HG02678 (cell line): ENCODE data around the gene INPP5D.
"Not testable (repeated sequence)": the region's sequence is repeated elsewhere in the genome, so short reads cannot be mapped to it uniquely, and the experiment has no call there.

ENCODE experiments used
- ATAC-seq: cut with Tn5 transposase; IDR thresholded peaks from one replicate; pipeline ENCODE4 v1.9.1; 2021; ENCODE audit warnings: mild to moderate bottlenecking, moderate library complexity; ENCODE audit not compliant: unreplicated experiment

INPP5D gene

DNA sequence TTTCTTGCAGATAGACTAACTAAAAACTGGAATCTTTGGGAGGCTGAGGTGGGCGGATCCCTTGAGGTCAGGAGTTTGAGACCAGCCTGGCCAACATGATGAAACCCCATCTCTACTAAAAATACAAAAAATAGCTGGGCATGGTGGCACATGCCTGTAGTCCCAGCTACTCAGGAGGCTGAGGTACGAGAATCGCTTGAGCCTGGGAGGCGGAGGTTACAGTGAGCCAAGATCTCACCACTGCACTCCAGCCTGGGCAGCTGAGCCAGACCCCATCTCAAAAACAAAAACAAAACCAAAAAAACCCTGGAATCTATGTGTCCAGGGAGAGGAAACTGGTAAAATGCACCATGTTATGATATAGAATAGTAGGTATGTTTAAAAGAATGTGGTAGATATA lies 7.6 kb upstream of the INPP5D start:
- not testable (repeated sequence) for ATAC-seq

DNA sequence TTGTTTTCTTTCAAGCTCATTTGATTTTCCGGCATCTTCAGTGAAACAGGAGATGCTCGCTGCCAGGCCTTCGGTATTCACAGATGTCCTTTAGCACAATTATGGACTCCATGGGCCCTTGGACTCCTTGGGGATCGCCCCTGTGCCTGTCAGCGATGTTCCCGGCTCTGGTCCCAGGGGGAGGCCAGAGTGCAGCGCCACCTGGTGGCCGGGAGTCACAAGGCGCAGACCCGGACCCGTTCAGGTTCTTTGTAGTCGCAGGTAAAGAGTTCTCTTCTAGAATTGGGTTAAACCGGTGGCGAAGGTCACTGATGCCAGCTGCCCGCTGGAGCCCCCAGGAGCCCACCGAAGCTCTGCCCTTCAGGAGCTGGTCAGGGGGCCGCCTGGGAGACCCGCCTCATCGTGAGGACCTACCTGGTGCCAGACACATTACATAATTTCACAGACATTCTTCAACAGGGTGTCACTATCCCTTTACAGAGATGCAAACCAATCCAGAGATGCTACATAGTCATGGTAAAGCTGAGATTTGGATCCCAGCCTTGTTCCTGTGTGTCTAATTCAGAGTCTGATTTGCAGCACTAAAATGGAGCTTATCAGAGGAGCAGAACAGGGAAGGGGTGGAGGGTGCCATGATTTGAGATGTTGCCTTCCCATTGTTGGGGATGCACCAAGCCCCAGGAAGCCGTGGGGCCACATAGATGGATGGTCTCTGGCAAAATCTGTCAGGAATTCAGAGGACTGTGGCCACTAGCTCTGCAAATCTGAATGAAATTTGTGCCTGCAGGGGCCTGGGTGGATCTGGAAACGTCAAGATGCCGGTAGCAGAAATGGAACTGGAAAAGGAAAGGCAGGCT lies 6.0 kb upstream of the INPP5D start:
- ATAC-seq: peak; percentile 64

DNA sequence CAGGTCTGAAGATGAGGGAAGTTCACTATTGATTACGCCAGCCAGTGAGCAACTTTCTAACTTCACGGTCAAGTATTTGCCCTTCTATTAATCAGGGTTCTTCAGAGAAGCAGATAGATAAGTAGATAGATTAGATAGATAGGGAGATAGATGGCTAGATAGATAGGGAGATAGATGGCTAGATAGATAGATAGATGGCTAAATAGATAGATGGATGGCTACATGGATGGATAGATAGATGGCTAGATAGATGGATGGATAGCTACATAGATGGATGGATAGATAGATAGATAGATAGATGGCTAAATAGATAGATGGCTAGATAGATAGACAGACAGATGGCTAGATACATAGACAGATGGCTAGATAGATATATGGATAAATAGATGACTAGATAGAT lies 4.8 kb upstream of the INPP5D start:
- no peak for ATAC-seq

DNA sequence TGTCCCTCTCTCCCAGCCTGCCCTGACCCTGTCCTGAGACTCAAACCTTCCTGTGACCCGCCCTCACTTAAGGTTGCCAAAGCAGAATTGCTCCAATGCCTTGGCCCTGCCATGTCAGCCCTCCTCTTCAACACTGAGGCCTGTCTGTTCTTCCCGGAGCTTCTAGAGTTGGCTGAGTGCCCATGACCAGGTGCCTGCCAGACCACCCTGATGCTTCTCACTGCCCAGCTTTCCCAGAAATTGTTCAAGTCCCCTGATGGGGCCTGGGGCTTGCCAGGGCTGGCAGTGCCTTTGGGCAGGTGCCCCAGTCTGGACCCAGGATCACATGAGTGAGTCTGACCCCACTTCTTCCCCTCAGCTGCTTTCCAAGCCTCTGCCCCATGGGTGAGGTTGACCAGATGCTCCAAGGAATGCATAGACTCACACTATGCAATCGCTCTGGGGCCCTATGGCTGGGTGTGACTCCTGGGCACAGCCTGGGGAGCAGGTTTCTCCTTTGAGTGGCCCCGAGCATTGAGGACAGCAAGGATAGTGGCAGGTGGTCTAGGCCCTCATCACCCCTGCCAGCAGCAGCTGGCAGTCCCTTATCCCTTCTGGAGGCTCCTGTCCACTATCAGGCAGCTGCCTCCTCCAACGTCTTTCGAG lies 3.1 kb upstream of the INPP5D start:
- no peak for ATAC-seq

DNA sequence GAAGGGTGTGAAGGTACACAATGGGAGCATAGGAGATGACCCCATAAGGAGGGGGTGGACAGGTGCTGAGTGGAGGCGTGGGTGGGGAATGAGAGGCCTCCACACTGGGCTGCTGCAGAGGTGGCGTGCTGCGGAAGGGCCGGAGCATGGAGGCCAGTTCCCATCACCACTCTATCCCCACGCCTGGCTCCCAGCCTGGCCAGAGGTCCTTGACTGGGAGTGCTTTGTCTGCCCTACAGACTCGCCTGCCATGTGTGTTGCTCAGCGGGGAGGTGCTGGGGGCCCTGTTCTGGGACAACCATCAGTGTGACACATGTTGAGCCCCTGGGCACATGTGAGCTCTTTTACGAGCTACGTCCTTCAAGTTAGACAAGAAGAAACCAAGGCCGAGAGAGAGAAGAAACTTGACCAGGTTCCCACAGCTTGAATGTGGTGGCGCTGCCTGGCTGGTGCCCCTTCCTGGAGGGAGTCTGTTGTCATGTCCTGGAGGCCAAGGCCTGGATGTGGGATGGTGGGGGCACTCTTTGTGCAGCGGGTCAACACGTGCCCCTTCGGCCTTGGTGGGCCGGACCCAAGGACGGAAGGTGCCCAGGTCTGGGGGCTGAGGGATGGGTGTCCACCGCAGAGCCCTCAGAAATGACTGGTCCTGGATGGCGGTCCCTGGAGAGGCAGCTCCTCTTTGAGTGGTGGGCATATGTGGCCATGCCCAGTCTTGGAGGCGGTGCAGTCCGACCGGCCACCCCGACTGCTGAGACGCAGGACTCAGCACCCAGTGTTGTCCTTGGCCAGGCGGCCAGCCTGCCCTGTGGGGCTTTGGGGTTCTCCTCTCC lies 1.2 kb upstream of the INPP5D start:
- ATAC-seq: no peak

DNA sequence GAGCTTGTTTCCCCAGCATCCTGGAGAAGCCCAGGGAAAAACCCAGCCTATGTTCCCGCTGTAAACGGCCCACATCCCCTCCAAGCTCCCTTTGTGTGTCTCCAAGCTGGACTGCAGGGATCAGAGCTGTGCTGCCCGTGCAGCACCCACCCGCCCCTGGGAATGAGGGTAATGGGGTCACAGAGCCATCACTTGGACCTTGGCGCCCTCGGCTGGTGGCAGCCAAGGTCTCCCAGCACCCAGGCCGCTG lies 670 bp upstream of the INPP5D start:
- ATAC-seq: no peak

DNA sequence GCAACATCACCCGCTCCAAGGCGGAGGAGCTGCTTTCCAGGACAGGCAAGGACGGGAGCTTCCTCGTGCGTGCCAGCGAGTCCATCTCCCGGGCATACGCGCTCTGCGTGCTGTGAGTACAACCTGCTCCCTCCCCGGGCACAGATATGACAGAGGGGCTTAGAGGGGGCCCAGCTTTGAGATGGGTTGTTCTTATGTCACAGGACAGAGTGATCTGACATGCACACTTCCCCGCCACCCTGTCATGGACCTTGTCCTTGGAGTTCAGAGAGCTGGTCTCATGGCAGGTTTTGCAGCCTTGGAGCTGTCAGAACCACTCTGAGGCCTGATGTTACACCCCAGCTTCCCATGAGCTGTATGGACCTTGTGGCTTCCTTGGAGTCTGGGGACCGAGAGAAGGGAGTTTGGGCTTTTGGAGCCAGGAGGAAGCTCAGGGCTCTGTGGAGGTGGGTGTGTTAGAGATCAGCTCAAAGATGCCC lies 398 bp downstream of the INPP5D start:
- peak; percentile 1 for ATAC-seq

DNA sequence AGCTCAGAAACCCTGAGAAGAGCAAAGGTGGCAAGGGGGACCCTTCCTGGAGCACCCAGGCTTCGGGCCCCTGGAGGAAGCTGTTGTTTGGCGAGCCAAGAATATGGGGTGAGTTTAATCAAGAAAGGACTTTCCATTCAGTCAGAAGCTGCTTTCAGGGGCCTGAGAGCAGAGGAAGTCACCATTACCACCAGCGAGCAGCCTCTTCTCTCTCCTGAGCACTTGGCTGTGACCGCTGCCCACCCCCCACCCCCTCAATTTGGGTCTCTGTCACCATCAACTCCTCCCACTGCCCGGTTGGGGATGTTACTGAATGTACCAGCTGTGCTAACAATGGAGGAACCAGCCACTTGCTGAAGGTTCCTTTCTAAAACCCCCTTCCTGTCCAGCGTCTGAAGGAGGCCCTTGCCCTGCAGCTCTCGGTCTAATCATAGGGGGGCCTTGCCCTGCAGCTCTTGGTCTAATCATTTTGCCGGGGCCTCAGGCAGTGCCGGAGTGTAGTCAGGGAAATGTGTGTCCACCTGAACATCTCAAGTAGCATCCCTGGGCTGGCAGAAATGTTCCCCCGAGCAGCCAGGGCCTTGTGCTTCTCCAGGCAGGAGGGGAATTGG lies 943 bp downstream of the INPP5D start:
- peak; percentile 19 for ATAC-seq

DNA sequence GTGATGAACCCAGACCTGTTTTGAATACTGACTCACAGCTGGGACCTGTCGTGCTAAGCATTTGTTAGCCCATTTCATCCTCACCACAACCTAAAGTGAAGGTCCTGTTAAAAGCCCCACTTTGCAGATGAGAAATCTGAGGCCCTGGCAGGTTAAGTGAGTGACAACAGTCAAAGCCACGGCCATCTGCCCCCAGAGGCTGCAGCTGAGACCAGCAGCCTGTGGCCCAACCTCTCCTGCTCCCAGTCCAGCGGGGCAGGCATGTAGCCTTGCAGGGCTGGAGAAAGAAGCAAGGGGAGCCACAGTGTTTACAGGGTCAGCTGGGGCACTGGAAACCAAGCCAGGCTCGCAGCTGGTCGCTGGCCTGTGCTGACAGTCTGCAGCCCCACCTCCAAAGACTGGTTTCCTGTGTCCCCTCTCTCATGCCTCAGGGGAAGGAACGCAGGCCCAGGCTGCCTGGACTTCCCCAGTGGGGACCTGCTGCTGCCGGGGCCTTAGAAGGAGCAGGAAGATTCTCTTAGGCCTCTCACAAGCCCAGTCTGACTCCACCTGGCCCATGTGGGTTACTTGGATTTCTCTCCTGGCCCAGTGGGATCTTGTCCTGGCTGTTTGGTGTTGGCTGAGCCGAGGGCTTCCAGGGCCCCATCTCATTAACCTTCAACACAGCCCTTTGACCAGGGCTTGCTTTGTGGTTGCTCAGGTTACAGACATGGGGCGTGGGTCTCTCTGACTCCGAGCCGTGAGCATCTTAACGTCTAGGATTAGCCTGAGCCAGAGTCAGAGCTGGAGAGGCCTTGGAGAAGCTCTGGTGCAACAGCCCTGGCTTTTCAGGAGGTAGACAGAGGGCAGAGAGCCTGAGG lies 1.7 kb downstream of the INPP5D start:
- ATAC-seq: peak; percentile 22

DNA sequence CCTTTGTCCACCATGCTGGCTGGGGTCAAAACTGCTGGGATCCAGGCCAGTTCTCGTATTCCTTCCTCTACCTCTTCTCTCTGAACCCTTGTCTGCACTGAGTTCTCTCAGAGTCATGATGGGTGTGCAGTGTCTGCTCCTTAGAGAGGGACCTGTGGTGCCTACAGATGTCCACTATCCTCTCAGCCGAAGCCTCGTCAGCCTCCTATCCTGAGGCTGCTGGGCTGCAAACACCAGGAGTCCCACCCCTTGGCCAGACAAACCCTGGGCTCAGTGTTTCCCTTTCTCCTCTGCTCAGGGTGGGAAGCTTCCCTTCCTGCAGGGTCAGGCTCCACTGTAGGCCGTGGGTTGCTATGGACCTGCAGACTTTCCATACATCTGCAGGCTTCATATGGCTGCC lies 2.3 kb downstream of the INPP5D start:
- ATAC-seq: no peak

DNA sequence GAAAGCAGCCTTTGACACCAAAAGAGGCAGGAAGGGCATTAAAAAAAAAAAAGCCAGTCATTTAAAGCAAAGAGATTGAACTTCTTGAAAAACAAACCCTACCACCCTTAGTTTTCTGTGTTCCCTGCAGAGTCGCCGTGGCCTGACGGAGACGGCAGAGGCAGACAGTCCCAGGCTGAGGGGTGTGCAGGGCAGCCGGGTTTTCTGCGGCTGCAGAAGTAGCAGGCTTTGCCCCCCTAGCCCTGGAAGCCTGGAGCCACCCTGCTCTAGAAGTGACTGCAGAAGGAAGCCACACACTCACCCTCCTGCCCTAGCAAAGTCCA lies 2.8 kb downstream of the INPP5D start:
- no peak for ATAC-seq

DNA sequence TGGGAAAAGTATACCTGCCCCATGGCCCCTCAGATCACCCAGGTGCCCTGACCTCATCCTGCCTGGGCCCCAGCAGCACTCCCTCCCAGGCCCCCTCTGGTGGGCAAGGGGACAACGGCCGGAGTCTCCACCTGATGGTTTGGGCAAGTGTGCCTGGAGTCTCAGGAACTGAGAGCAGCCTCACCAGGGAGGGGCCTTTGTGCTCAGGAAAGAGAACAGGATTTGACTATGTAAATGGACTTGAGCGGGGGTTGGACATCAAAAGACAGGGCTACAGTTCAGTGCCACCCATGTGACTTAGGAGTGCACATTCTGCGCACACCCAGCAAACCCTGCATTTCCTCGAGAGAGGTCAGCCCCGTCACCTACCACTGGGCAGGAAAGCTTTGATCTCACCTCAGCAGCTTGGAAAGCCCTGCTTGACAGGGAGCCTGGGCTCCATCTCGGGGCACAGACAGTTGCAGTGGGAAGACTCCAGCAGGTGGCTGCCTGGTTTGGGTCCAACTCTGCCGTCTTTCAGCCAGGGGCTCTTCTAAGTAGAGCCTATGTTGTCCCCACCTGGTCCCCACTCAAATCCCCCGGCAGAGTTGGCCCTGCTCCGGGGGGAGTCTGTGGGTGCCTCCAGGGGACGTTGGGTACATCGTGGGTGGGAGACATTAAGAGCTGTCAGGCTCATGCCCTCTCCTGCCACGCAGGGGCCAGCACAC lies 3.3 kb downstream of the INPP5D start:
- peak; percentile 46 for ATAC-seq

DNA sequence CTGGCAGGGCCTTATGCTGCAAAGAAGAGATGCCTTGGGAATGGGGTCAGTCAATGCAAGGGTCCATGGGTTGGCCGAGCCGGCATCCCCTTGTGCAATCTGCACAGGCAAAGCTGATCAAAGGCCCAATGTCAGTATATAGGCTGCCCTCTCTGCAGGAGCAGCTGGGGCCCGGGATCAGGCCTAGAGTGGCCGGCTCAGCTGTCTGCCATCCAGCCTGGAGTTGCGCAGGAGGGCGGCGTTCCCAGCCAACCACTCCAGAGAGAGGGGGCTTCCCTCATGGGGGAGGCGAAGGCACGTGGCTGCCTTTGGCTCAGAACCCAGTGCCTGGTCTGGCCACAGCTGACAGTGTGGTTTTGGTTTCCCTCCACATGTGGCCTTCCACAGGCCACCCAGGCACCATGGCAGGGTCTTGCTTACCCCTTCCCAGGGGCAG lies 3.9 kb downstream of the INPP5D start:
- no peak for ATAC-seq

DNA sequence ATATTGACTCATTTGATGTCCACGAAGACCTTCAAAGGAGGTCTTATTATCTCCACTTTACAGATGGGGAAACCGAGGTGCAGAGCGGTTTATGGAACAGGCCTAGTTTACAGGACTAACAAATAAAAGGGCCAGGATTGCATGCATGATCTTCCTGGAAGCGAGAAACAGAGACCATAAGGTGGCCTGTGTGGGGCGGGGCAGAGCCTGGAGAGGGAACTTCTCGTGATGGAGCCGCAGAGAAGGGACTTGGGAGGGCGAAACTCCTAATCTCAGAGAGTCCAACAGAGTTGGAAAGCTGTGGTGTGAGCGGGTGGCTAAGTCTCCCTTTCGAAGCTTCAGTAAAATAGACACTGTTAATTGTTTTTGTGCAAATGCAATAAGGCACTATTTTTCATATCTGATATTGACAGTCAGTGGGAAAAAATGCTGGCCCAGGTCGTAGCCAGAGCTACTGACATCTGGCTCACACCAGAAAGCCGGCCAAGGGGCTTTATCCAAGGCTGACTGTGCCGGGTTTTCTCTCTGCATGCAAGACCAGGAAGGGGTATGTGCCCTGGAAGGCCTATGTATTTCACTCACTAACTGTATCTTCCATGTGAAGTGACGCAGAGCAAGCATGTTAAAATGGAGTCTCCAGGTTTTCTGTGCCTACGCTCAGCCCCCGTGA lies 4.5 kb downstream of the INPP5D start:
- no peak for ATAC-seq

DNA sequence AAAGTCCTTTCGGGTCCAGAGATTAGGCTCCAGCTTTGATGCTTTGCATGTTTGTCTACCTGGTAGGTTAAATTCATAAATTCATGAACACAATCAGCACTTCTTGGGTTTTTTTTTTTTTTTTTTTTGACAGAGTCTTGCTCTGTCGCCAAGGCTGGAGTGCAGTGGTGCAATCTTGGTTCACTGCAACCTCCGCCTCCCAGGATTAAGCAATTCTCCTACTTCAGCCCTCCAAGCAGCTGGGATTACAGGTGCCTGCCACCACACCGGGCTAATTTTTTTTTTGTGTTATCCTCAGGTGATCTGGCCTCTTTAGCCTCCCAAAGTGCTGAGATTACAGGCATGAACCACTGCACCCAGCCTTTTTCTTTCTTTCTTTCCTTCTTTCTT lies 5.1 kb downstream of the INPP5D start:
- ATAC-seq: not testable (repeated sequence)

DNA sequence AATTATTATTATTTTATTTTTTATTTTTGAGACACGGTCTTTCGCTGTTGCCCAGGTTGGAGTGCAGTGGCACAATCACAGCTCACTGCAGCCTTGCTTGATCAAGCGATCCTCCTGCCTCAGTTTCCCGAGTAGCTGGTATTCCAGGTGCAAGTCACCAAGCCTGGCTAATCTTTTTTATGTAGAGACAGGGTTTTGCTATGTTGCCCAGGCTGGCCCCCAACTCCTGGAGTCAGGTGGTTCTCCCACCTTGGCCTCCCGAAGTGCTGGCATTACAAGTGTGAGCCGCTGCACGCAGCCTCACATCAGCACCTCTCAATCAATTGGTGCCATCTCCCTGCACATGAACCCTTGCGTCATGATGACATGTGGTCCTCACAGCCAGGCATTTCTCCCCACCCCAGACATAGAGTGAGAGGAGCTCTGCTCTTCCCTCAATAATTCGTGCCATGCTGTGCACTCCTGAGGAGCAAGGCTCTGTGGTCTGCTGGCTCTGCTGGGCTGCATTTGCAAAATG lies 5.9 kb downstream of the INPP5D start:
- no peak for ATAC-seq

DNA sequence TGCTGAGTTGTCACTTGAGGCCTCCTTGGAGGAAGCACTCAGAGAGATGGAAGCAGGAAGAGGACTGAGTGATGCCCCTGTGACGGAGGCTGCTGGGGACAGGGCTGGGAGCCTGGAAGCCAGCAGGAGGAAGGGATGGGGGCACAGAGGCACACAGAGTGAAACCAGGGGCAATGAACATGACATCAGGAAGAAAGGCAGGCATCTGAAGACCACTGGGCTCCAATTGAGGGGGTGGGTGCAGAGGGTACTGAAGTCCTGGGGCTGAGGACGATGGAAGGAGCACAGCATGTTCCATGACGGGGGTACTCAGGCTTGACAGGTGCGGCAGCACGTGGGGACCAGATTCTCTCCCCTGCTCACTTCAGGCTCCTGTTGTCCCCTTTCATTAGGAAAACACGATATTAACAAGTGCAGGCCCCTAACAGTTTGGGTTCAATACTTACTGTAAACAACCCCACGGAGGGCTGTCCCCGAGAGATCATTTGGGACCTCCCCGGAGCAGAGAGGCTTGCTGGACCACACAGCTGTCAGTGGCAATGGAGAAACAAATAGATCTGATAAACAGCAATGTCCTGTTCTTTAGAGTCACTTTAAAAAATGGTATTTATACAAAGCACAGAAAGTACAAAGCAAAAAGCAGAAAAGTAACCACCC lies 8.7 kb downstream of the INPP5D start:
- no peak for ATAC-seq

DNA sequence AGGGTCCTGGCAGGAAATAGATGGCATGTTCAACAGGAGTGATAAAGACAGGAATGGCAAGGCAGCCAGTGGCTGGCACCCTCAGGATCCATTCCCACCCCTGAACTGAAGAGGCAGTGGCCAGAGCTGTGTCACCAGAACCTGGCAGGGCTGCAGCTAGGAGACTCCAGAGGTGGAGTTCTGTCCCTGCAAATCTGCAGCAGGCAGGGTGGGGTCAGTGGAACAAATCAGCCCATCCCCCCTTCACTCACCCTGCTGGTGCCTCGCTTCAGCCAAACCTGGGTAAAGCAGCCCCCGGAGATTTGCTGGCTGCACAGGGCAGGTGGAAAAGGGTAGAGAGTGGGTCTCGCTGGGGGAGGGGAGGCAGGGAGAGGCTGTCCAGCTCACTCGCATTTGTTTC lies 12.7 kb downstream of the INPP5D start:
- no peak for ATAC-seq

DNA sequence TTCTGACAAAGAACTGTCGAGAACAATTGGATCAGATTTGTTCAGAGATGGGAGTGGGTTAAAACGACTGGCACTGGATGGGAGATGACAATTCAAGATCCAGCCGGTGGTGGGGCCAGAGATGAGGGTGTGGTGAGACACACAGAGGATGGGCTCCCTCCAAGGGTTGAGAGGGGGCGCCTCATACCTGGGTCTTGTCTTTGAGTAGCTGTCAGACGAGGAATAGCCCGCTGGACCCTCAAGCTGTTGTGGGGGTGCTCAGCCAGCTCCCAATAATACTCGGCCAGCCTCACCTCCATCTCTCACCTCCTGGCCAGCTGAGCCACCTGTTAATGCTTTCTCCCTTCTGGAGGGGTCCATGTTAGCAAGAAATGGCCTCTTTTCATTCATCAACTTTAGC lies 14.0 kb downstream of the INPP5D start:
- no peak for ATAC-seq
